Neural progenitor cell (in vitro differentiated cells): ENCODE results near the gene LCA5L.

Experiments
- CTCF ChIP-seq: fragments of 200-600 bp; sonication (generic); IDR thresholded peaks from 2 replicates; pipeline ENCODE4 v1.5.1; 2017; ENCODE audit warnings: antibody characterized with exemption, mild to moderate bottlenecking
- EZH2phosphoT487 ChIP-seq: fragments of 200-600 bp; sonication (generic); IDR thresholded peaks from 2 replicates; pipeline ENCODE4 v1.6.1; 2017; ENCODE audit warnings: antibody characterized with exemption

- TF ChIP-seq CTCF = no peak
- no peak for TF ChIP-seq EZH2phosphoT487
These were observed 58.7 kb downstream of the LCA5L start for GRCh38 chr21:39386899-39387298.
